H9 (cell line): ENCODE measurements around the gene ANKRD39. TPM values are rescaled to one million over a fixed set of nuclear protein-coding genes. Genes with fewer than 3 reads are reported as not detected.

Source experiments
- DNase-seq: peaks from one replicate; pipeline ENCODE4 v3.0.0-alpha.2; 2017
- H2AFZ ChIP-seq: one replicate; pipeline ENCODE4 v1.6.1; 2013; ENCODE audit warnings: mild to moderate bottlenecking, low read length, control low read depth, moderate library complexity
- H2AK5ac ChIP-seq: 2 replicates; pipeline ENCODE4 v1.6.1; 2013; ENCODE audit warnings: low read length, control low read depth, mixed read lengths; ENCODE audit not compliant: insufficient read length
- H2BK120ac ChIP-seq: one replicate; pipeline ENCODE4 v1.6.1; 2013; ENCODE audit warnings: low read depth, mild to moderate bottlenecking, low read length, control low read depth, inconsistent platforms; ENCODE audit not compliant: poor library complexity, severe bottlenecking
- H2BK12ac ChIP-seq: 2 replicates; pipeline ENCODE4 v1.6.1; 2013; ENCODE audit warnings: low read length, control low read depth, mixed read lengths, low read depth; ENCODE audit not compliant: insufficient read length
- H2BK15ac ChIP-seq: 2 replicates; pipeline ENCODE4 v1.6.1; 2013; ENCODE audit warnings: low read depth, low read length, control low read depth
- H2BK20ac ChIP-seq: one replicate; pipeline ENCODE4 v1.6.1; 2013; ENCODE audit warnings: low read depth, mild to moderate bottlenecking, low read length, control low read depth, inconsistent platforms; ENCODE audit not compliant: poor library complexity, severe bottlenecking
- H2BK5ac ChIP-seq: 2 replicates; pipeline ENCODE4 v1.6.1; 2013; ENCODE audit warnings: low read length, control low read depth, mixed read lengths; ENCODE audit not compliant: insufficient read length
- H3K14ac ChIP-seq: 2 replicates; pipeline ENCODE4 v1.6.1; 2013; ENCODE audit warnings: low read length, control low read depth; ENCODE audit not compliant: insufficient read depth
- H3K18ac ChIP-seq: 2 replicates; pipeline ENCODE4 v1.6.1; 2013; ENCODE audit warnings: low read depth, mild to moderate bottlenecking, mixed read lengths, low read length, control low read depth; ENCODE audit not compliant: insufficient read length
- H3K23ac ChIP-seq: 2 replicates; pipeline ENCODE4 v1.6.1; 2013; ENCODE audit warnings: low read length, control low read depth, mixed read lengths, low read depth; ENCODE audit not compliant: insufficient read length
- H3K23me2 ChIP-seq: 2 replicates; pipeline ENCODE4 v1.6.1; 2013; ENCODE audit warnings: low read depth, mild to moderate bottlenecking, mixed read lengths, low read length, control low read depth; ENCODE audit not compliant: insufficient read length, poor library complexity, severe bottlenecking
- H3K27ac ChIP-seq: 2 replicates; pipeline ENCODE4 v1.5.1; 2013; ENCODE audit warnings: low read length, control low read depth, mixed read lengths, low read depth; ENCODE audit not compliant: insufficient read length
- H3K27me3 ChIP-seq: 2 replicates; pipeline ENCODE4 v1.6.1; 2013; ENCODE audit warnings: low read length, control low read depth, inconsistent platforms; ENCODE audit not compliant: insufficient read depth
- H3K4ac ChIP-seq: 2 replicates; pipeline ENCODE4 v1.6.1; 2013; ENCODE audit warnings: low read depth, mild to moderate bottlenecking, control low read depth, inconsistent platforms, low read length, moderate library complexity
- H3K4me1 ChIP-seq: 2 replicates; pipeline ENCODE4 v1.6.1; 2013; ENCODE audit warnings: low read length, control low read depth, inconsistent platforms; ENCODE audit not compliant: insufficient read depth
- H3K4me2 ChIP-seq: 2 replicates; pipeline ENCODE4 v1.6.1; 2013; ENCODE audit warnings: low read length, control low read depth, mixed read lengths; ENCODE audit not compliant: insufficient read length, insufficient read depth
- H3K56ac ChIP-seq: 2 replicates; pipeline ENCODE4 v1.6.1; 2013; ENCODE audit warnings: low read depth, mild to moderate bottlenecking, mixed read lengths, low read length, control low read depth; ENCODE audit not compliant: insufficient read length
- H3K79me1 ChIP-seq: 2 replicates; pipeline ENCODE4 v1.6.1; 2013; ENCODE audit warnings: low read depth, mild to moderate bottlenecking, moderate library complexity, low read length, control low read depth, inconsistent platforms; ENCODE audit not compliant: insufficient read depth, poor library complexity, severe bottlenecking
- H3K79me2 ChIP-seq: 2 replicates; pipeline ENCODE4 v1.6.1; 2013; ENCODE audit warnings: low read length, control low read depth, inconsistent platforms; ENCODE audit not compliant: insufficient read depth
- H3K9ac ChIP-seq: 2 replicates; pipeline ENCODE4 v1.6.1; 2013; ENCODE audit warnings: low read length, control low read depth, mixed read lengths; ENCODE audit not compliant: insufficient read length; ENCODE audit errors: extremely low read depth
- H3K9me3 ChIP-seq: one replicate; pipeline ENCODE4 v1.6.1; 2013; ENCODE audit warnings: low read depth, low read length, inconsistent platforms; ENCODE audit not compliant: control insufficient read depth
- H3T11ph ChIP-seq: one replicate; pipeline ENCODE4 v1.6.1; 2013; ENCODE audit warnings: mild to moderate bottlenecking, low read length, control low read depth, inconsistent platforms
- H4K20me1 ChIP-seq: one replicate; pipeline ENCODE4 v1.6.1; 2013; ENCODE audit not compliant: control insufficient read depth, insufficient read length, insufficient read depth
- H4K5ac ChIP-seq: 2 replicates; pipeline ENCODE4 v1.6.1; 2013; ENCODE audit warnings: low read depth, mild to moderate bottlenecking, mixed read lengths, low read length, control low read depth; ENCODE audit not compliant: insufficient read length
- H4K8ac ChIP-seq: replicated peaks from 2 replicates; pipeline ENCODE4 v1.6.1; 2013; ENCODE audit warnings: low read length, control low read depth, mixed read lengths, low read depth; ENCODE audit not compliant: insufficient read length
- H4K91ac ChIP-seq: 2 replicates; pipeline ENCODE4 v1.6.1; 2013; ENCODE audit warnings: low read depth, mild to moderate bottlenecking, moderate library complexity, mixed read lengths, low read length, control low read depth; ENCODE audit not compliant: insufficient read length
- H3K27ac Mint-ChIP-seq, 3 experiments: 2 replicates in 2 of 3; 3 replicates in 1 of 3; pipeline ENCODE4 v1.8.0; 2020 to 2021; ENCODE audit warnings: mixed read lengths in 3 of 3, mild to moderate bottlenecking in 1 of 3, moderate library complexity in 1 of 3
- H3K27me3 Mint-ChIP-seq: 2 replicates; pipeline ENCODE4 v1.8.0; 2021; ENCODE audit warnings: low read depth, mild to moderate bottlenecking, moderate library complexity, mixed read lengths
- H3K36me3 Mint-ChIP-seq, 3 experiments: 2 replicates in 2 of 3; 3 replicates in 1 of 3; pipeline ENCODE4 v1.8.0; 2020 to 2021; ENCODE audit warnings: low read depth in 3 of 3, mixed read lengths in 3 of 3; ENCODE audit not compliant: insufficient read depth in 1 of 3
- H3K4me1 Mint-ChIP-seq, 2 experiments: 2 replicates each; pipeline ENCODE4 v1.8.0; 2020; ENCODE audit warnings: mixed read lengths in 2 of 2
- H3K4me3 Mint-ChIP-seq, 2 experiments: 2 replicates in 1 of 2; 3 replicates in 1 of 2; pipeline ENCODE4 v1.8.0; 2020 to 2021; ENCODE audit warnings: mild to moderate bottlenecking in 2 of 2, mixed read lengths in 2 of 2, moderate library complexity in 1 of 2
- H3K9me3 Mint-ChIP-seq, 2 experiments: 2 replicates in 1 of 2; 3 replicates in 1 of 2; pipeline ENCODE4 v1.8.0; 2020; ENCODE audit warnings: mild to moderate bottlenecking in 2 of 2, mixed read lengths in 2 of 2, moderate library complexity in 1 of 2
- CTCF ChIP-seq: fragments of 200-600 bp; sonication (generic); conservative IDR thresholded peaks from 3 replicates; pipeline ENCODE4 v1.8.0; 2021; ENCODE audit warnings: antibody characterized with exemption, mild to moderate bottlenecking
- WGBS: extraction: QIAGEN DNeasy Blood & Tissue Kit; methylation state at CpG from one replicate; pipeline ENCODE4 v1.1.7; 2013; ENCODE audit warnings: missing lambda C conversion rate, low lambda C conversion rate, mixed read lengths; ENCODE audit not compliant: insufficient read length; ENCODE audit errors: extremely low coverage; 5-methylcytosine and 5-hydroxymethylcytosine counted together
- total RNA-seq: library from RNA; stranded (reverse); gene quantifications from 2 replicates; pipeline ENCODE4 v1.2.1, GENCODE V29; 2021

Gene ANKRD39
- total RNA-seq, 1 experiment from 2014 or later: 13.0 TPM

DNA sequence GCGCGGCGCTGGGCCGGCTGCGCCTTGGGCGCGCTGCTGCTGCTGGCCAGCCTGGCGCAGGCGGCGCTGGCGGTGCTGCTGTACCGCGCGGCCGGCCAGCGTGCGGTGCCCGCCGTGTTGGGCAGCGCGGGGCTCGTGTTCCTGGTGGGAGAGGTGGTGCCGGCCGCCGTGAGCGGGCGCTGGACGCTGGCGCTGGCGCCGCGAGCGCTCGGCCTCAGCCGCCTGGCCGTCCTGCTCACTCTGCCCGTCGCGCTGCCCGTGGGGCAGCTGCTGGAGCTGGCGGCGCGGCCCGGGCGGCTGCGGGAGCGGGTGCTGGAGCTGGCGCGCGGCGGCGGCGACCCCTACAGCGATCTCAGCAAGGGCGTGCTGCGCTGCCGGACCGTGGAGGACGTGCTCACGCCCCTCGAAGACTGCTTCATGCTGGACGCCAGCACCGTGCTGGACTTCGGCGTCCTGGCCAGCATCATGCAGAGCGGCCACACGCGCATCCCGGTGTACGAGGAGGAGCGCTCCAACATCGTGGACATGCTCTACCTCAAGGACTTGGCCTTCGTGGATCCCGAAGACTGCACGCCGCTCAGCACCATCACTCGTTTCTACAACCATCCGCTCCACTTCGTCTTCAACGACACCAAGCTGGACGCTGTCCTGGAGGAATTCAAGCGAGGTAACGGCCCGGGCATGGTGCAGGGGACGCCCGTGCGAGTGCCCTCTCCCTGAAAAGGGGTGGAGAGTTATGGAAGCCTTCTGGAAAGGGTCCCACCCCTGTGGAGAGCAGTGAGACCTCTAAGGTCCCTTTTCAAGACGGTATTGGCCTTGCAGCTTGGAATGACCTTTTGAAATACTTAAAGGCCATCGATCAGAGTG lies 40.7 kb downstream of the ANKRD39 start:
- Histone ChIP-seq H4K8ac (no peak overlapping the region), H3K79me1 (peaks cover 2% of the 10 kb centered on the region), H3K56ac (no peak overlapping the region), H3K14ac (peak overlapping the region; percentile 10; the same call in 1 of the 2 replicates), H3K79me2 (peaks cover 2% of the 10 kb centered on the region; the same call in 1 of the 2 replicates), H2BK20ac (no peak overlapping the region), H2BK12ac (no peak overlapping the region), H4K91ac (no peak overlapping the region), H3T11ph (no peak overlapping the region), H3K9ac (peak overlapping the region; percentile 59), H3K27ac (no peak overlapping the region), H3K23ac (no peak overlapping the region), H3K4me1 (peaks cover 3% of the 10 kb centered on the region; the same call in 1 of the 2 replicates), H3K9me3 (no peaks in the 10 kb centered on the region), H2AK5ac (no peak overlapping the region), H3K27me3 (no peaks in the 10 kb centered on the region), H3K18ac (no peak overlapping the region), H2BK120ac (no peak overlapping the region), H2AFZ (no peak overlapping the region), H3K4ac (no peak overlapping the region), H3K23me2 (peaks cover 7% of the 10 kb centered on the region), H2BK5ac (no peak overlapping the region), H4K5ac (no peak overlapping the region), H3K4me2 (peak overlapping the region; percentile 85), H2BK15ac (no peak overlapping the region; the same call in 1 of the 2 replicates), H4K20me1 (peaks cover 2% of the 10 kb centered on the region)
- TF ChIP-seq CTCF: no peak
- Mint-ChIP-seq H3K4me3 (peak overlapping the region; percentile 78 to 88), H3K27ac (no peak overlapping the region), H3K9me3 (no peaks in the 10 kb centered on the region; a peak in 1 of 5 replicates), H3K27me3 (peaks cover 1% of the 10 kb centered on the region; the same call in 1 of the 2 replicates), H3K4me1 (peaks cover 46 to 49% of the 10 kb centered on the region in 2 experiments), H3K36me3 (peaks cover 14 to 34% (median 31%) of the 10 kb centered on the region in 3 experiments)
- WGBS: no CpG with 5 or more reads among the region's 89 CpGs
- DNase-seq: no peak
